ENCODE data around the gene BNIP5.

The BNIP5 gene

GRCh38 chr6:36276581-36277536, 59.8 kb downstream of the BNIP5 start:
- no peak for DNase-seq (ENCODE audit: low spot score)
- in situ Hi-C loops (cut with MboI; ENCODE audit: low pct_unique_long_range_greater_than_20kb, low sequenced_read_pairs, unreplicated experiment), result no loop called here
- TF ChIP-seq CTCF (IDR thresholded peaks at IDR 0.05; ENCODE audit: extremely low read depth, insufficient read depth, missing control alignments), result no peak

GRCh38 chr6:36273802-36274514, 62.7 kb downstream of the BNIP5 start:
- TF ChIP-seq CTCF (IDR thresholded peaks at IDR 0.05; ENCODE audit: extremely low read depth, insufficient read depth, missing control alignments), result no peak
- no peak for DNase-seq (ENCODE audit: low spot score)
- in situ Hi-C loops (cut with MboI; ENCODE audit: low pct_unique_long_range_greater_than_20kb, low sequenced_read_pairs, unreplicated experiment), result no loop called here

DNA sequence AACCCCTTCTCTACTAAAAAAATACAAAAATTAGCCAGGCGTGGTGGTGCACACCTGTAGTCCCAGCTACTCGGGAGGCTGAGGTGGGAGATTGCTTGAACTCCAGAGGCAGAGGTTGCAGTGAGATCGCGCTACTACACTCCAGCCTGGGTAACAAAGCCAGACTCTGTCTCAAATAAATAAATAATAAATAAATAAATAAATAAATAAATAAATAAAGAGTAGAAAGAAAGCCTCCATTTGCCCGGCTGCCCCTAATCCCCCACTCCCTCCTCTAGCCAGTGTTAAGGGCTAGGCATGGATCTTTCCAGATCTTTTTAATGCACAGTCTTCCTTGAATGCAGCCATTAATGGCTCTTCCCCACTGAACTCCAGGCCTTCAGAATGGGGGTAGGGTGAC, 63.6 kb downstream of the BNIP5 start:
- in situ Hi-C loops (cut with MboI; ENCODE audit: low pct_unique_long_range_greater_than_20kb, low sequenced_read_pairs, unreplicated experiment), result no loop called here
- no peak for TF ChIP-seq CTCF (IDR thresholded peaks at IDR 0.05; ENCODE audit: extremely low read depth, insufficient read depth, missing control alignments)

DNA sequence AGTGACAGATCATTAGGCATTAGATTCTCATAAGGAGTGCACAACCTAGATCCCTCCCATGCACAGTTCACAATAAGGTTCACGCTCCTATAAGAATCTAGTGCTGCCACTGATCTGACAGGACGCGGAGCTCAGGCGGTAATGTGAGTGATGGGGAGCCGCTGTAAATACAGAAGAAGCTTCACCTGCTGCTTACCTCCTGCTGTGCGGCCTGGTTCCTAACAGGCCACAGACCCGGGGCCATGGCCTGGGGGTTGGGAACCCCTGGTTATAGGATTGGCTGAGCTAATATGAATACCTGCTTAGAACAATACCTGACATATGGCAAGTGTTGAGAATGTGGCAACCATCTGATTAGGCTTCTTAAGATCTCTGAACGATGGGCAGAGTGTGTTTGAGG, 64.5 kb downstream of the BNIP5 start:
- TF ChIP-seq CTCF (IDR thresholded peaks at IDR 0.05; ENCODE audit: extremely low read depth, insufficient read depth, missing control alignments), result no peak
- in situ Hi-C loops (cut with MboI; ENCODE audit: low pct_unique_long_range_greater_than_20kb, low sequenced_read_pairs, unreplicated experiment), result no loop called here
- DNase-seq (ENCODE audit: low spot score), result no peak

More for the DNA sequence above, 63.6 kb downstream of the BNIP5 start:
- no peak for DNase-seq (ENCODE audit: low spot score)

DNA sequence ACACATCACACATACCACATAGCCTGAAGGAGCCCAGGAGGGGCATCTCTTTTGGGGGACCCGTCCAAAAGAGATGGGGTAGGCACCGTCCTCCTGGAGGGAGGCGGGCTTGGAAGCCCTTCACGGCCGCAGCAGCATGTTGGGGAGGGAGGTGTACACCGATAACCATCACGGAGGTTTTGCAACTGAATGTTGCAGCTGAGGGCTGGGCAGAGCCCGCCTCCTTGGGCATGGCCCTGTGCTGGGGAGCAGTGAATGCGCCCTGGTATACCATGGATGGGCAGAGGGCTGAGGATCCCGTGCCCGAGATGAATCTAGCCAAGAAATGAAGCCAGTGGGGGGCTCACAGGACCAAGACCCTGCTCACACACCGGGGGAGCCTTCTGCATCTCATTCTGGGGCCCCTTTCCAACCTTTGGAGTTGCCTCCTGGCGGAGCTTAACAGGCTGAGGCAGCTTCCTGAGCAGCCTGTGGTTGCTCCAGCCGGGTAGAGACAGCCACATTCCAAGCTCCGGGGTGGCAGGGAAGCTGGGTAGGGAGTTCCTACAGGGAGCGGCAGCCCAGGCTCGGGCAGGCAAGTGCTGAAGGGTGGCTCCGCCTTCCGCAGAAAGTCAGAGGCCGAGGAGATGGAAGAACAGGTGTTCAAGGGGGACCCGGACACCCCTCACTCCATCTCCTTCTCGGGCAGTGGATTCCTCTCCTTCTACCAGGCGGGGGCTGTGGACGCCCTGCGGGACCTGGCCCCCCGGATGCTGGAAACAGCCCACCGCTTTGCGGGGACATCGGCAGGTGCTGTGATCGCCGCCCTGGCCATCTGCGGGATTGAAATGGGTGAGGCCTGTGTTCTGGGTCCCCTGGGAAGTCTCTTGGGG, 66.6 kb downstream of the BNIP5 start, which contains the start of gene PNPLA1:
TSS of gene PNPLA1 (plus strand) at position 227 of the 872 bp plus-strand sequence. CDS start at position 627, 400 bp downstream.
- DNase-seq (ENCODE audit: low spot score), result no peak
- no peak for TF ChIP-seq CTCF (IDR thresholded peaks at IDR 0.05; ENCODE audit: extremely low read depth, insufficient read depth, missing control alignments)
- in situ Hi-C loops (cut with MboI; ENCODE audit: low pct_unique_long_range_greater_than_20kb, low sequenced_read_pairs, unreplicated experiment), result no loop called here
